Epithelial cell of prostate (primary cell): ENCODE results near the gene CD27.
A peak's percentile ranks its signal among the peaks of the same experiment; 100 is the strongest.

ENCODE experiments used
- DNase-seq: peaks from one replicate; pipeline ENCODE4 v3.0.0-alpha.2; 2011; ENCODE audit warnings: low read depth, low spot score
- H3K27ac ChIP-seq: fragments of 450-650 bp; 2 replicates; pipeline ENCODE4 v1.5.1; 2017; ENCODE audit warnings: mild to moderate bottlenecking

The CD27 gene

DNA sequence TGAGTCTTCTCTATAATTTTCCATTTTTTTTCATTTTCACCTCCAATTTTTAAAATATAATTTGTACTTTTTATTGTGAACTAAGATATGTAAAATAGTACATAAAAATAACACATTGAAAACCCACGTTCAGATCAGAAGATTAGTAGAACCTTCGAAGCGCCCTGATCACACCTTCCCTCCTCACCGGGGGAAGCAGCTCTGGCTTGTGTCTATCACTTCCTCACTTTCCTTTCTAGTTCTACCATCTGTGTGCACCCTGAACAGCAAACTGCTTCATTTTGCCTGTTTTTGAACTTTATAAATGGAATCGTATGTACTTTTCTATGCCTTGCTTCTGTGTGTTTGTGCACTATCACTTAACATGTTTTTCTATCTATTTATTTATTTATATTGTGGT, 11.8 kb upstream of the CD27 start:
- H3K27ac ChIP-seq: no peak overlapping the region
- no peak for DNase-seq

DNA sequence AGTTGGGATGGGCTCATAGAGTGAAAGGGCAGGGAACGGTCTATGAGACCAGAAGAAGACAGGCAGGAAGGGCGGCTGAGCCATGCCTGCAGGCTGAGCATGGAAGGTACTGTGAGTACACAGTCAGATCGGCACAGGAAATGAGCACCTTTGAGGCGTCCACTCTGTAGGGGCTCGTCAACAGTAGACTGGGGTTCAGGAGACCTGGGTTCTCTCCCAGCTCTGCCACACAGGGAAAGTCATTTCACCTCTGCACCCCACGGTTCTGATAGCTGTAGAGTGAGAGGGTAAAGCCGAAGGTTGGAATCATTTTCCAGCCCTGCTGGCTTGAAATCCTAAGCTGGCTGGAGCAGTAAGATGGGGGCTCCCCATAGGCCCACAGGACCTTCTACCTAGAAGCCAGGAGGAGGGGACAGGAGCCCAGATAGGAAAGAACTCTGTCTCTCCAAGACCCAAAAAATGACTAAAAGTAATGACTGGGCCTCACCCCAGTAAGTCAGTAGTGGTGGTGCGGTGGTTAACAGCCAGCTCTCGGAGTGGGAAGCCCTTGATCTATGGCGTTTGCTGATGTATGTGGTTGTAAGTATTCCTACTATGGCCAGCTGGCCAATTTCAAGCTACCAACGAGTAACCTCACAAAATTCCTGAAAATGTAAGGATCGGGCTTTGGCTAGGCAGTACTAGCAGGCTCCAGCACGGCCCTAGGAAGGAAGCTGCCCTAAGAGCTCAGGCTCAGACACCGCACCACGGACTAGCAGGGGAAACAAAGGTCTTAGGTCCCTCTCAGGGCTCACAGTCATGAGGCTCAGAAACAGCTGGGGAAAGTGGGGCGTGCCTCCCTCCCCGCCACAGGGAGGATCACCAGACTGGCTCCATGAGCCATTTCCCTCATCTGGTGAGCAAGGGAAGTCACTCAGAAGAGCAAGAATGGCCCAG, 10.3 kb upstream of the CD27 start:
- H3K27ac ChIP-seq: no peak overlapping the region
- DNase-seq: no peak

DNA sequence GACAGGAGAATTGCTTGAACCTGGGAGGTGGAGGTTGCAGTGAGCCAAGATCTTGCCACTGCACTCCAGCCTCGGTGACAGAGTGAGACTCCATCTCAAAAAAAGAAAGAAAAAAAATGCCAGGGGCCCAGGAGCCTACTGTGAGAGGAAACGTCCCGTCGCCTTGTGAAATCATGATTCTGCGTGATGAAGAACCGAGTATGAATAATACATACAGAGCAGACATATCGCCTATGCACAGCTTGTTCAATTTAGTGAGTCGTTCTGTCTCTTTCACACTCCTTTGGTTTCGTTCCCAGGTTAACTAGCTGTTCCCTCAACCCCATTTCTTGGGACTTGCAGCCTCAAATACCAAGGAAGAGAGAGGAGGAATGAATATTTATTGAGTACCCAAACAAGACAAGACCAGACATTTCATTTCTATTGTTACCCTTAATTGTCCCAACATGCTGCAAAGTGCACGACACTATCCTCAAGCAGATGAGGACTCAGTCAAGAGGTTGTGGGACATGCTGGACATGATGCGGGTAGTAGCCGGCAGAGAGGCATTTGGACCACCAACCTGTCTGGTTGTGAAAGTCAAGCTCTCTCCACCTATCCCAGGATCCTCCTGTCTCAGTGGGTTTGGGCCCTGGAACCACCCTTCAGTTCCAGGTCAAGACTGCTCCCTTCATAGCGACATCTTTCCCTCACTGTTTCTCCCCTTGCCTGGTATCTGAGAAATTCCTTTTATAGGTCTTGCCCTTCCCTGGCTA, 8.6 kb upstream of the CD27 start:
- no peak for DNase-seq
- no peak overlapping the region for H3K27ac ChIP-seq

DNA sequence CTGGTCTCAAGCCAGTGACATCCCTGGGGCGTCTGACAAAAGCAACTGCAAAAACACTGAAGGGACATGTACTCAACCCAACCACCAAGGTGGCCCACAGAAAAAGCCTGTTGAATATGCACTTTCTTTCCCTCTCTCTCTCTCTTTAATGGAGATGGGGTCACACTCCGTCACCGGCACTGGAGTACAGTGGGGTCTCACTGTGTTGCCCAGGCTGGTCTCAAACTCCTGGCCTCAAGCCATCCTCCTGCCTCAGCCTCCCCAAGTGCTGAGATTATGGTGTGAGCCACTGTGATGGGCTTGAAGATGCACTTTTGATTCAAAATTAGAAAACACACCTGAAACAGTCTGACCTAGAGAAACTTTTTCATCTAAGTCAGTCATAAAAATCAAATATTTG, 7.2 kb upstream of the CD27 start:
- DNase-seq: no peak
- no peak overlapping the region for H3K27ac ChIP-seq

DNA sequence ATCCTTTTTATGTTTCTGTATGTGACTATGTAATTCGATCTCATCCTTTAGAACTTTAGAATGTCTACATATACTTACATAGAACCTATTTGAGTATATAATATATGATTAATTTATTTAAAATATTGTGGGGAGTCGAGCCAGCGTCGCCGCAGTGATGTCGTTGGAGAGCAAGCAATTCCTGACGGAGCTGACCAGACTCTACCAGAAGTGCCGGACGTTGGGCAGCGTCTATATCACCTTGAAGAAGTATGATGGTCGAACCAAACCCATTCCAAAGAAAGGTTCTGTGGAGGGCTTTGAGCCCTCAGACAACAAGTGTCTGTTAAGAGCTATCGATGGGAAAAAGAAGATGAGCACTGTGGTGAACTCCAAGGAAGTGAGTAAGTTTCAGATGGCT, 6.4 kb upstream of the CD27 start:
- H3K27ac ChIP-seq: no peak overlapping the region
- DNase-seq: no peak

DNA sequence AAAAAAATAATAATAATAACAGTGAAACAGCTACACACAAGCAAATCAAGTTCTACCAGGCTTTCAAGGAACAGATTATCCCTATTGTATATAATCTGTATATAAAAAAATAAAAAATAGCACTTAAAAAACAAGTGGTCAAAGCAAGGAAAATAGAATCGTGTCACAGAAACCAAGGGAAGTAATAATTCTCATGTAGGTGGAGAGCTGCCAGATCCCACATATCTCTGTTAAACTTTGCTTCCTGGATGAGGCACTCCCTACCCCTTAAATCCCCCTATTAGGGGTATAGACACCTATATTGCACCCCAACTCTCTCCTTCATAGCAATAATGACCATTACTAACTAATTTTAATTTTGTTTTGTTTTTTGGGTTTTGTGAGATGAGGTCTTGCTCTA, 4.4 kb upstream of the CD27 start:
- H3K27ac ChIP-seq: no peak overlapping the region
- DNase-seq: no peak

DNA sequence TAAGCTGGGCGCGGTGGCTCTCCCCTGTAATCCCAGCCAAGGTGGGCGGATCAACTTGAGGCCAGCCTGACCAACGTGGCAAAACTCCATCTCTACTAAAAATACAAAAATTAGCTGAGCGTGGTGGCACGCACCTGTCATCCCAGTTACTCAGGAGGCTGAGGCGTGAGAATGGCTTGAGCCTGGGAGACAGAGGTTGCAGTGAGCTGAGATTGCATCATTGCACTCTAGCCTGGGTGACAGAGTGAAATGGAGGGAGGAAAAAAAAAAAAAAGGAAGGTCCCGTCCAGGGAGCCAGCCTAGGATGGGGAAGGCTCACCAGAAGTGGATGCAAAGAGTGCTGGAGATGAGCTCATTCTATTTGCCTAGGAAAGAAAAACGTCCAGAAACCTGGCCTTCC, 1.9 kb upstream of the CD27 start:
- DNase-seq: no peak
- no peak overlapping the region for H3K27ac ChIP-seq

DNA sequence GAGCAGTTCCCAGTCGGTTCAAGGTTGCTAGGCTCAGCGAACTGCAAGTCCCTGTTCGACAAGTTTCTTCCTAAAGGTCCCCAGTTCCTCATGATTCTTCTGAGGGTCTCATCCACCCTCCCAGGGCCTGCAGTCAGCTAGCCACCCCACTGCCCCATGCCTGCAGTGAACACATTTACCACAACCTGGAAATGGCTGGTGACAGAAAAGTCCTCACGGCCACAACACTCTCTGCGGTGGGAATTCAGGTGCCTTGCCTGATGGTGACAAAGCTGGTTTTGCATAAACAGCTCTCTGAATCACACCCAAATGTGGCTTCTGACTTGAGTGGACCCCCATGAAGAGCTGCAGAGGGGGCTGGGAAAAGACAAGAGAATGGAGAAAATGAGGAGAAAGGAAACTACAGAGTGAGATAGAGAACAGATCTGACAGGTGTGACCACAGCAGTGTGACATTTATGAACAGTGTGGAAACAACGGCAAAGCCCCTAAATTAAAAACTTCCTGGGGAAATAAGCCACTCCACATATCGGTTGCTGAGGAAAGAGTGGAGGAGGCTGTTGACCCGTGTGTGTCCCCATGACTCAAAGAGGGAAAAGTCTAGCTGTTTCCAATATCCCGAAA, 1.3 kb upstream of the CD27 start:
- no peak for DNase-seq
- no peak overlapping the region for H3K27ac ChIP-seq

DNA sequence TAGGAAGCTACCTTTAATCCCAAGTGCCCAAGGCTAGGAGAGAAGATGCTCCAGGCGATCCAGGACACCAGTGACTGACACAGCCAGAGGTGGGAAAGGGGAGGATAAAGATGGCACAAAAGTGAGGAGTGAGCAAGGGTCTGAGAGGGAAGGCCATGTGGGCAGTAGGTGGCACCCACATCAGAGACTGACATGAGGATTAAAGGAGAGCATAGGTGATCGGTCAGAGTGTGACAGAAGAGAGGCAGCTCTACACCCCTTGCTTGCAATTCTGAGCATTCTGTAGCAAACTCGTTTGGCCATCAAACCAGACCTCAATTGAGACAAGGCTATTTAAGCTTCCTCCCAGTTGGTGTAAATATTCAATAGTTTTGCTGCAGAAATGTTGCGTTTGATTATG, 724 bp upstream of the CD27 start:
- DNase-seq: no peak
- H3K27ac ChIP-seq: no peak overlapping the region

DNA sequence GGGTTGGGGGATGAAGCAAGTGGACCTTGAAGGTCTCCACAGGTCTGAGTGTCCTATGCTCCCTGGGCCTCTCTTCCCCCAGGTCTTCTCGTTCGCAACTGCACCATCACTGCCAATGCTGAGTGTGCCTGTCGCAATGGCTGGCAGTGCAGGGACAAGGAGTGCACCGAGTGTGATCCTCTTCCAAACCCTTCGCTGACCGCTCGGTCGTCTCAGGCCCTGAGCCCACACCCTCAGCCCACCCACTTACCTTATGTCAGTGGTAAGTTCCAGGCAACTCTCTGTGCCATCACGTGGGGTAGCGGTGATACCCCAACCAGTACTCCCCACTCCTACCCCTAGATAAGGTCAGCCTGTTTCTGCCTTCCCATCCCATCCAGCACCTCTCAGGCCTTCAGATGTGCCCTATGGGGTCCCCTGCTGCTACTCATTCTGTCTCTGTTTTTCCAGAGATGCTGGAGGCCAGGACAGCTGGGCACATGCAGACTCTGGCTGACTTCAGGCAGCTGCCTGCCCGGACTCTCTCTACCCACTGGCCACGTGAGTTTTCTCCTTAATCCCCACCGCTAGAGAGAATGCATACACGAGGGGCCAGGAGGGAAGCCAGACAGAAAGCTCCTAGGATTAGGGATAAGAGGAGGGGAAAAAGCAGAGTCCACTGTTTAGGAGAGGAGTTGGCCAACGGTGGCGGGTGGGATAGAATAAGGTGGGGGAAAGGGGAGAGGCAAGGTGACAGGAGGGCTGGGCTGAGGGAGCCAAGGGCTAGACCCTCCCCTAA, 5.5 kb downstream of the CD27 start:
- DNase-seq: no peak
- no peak overlapping the region for H3K27ac ChIP-seq

DNA sequence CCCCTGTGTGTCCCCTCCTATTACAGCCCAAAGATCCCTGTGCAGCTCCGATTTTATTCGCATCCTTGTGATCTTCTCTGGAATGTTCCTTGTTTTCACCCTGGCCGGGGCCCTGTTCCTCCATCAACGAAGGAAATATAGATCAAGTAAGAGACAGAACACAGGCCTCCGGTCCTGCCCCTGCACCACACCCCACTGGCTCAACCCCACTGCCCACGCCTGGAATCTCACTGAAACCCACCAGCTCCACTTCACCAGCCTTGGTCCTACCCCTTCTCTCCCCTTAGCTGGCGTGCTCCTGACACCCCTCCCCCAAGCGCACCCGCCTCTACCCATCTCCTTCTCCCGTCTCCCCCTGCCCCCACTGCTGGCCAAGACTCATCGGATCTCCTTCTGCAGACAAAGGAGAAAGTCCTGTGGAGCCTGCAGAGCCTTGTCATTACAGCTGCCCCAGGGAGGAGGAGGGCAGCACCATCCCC, 6.2 kb downstream of the CD27 start:
- no peak for DNase-seq
- H3K27ac ChIP-seq: peak overlapping the region; percentile 76

DNA sequence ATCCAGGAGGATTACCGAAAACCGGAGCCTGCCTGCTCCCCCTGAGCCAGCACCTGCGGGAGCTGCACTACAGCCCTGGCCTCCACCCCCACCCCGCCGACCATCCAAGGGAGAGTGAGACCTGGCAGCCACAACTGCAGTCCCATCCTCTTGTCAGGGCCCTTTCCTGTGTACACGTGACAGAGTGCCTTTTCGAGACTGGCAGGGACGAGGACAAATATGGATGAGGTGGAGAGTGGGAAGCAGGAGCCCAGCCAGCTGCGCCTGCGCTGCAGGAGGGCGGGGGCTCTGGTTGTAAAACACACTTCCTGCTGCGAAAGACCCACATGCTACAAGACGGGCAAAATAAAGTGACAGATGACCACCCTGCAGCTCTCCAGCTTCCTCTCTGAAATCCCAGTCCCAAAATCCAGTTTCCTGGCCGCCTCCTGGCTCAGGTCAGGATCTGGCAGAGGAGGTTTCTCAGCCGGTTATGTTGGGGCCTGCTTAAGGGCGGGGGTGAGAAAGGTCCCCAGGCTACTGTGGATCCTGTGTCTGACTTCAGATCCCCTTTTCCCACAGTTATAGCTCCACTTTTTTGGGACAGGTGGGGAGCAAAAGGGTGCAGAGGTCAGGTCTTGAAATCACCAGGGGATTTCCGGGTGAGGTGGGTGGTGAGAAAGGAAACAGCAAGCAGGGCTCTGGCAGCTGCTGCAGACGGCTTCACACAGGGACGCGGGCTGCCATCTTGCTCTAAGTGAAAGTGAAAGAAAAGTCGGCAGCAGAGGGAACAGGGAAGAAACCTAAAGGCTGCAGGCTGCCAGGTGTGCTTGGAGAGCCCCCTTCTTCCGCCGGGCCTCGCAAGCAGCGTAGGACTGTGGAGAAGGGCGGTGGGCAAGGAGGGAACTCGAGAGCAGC, 6.8 kb downstream of the CD27 start, which contains the start of gene TAPBPL:
TSS of gene TAPBPL (plus strand) at position 695 of the 897 bp plus-strand sequence. CDS start 207 bp downstream, outside the sequence.
- DNase-seq: no peak
- peak within 1 kb of the TSS; percentile 76 for H3K27ac ChIP-seq

DNA sequence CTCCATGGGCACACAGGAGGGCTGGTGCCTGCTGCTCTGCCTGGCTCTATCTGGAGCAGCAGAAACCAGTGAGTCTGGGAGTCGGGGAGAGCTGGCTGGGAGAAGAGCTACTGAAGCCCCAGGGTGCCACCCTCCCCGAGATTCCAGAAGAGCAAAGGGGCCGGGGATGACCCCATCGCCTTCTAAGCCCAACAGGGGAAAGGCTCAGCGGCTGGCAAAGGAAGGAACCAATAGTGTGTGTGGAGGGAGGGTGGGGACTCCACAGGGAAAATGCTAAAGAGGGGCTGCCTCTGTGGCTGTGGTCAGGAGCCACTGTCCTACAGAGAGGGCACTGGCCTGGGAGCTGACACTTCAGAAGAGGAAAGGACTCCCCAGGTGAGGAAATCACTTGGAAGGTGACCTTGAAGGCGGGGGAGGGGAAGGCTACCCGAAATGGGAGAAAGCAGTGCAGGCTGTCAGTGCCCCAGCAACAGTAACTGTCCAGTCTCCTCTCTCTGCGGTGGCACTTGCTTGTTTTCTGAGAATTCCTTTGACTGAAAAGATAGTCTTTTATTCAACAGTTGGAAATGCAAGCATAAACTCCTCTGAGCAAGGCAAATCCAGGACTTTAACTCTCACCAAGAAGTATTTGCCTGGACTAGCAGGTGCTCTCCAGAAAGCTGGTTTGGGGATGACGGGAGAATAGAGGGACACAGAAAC, 7.6 kb downstream of the CD27 start:
- DNase-seq: no peak
- peak overlapping the region; percentile 76 for H3K27ac ChIP-seq

DNA sequence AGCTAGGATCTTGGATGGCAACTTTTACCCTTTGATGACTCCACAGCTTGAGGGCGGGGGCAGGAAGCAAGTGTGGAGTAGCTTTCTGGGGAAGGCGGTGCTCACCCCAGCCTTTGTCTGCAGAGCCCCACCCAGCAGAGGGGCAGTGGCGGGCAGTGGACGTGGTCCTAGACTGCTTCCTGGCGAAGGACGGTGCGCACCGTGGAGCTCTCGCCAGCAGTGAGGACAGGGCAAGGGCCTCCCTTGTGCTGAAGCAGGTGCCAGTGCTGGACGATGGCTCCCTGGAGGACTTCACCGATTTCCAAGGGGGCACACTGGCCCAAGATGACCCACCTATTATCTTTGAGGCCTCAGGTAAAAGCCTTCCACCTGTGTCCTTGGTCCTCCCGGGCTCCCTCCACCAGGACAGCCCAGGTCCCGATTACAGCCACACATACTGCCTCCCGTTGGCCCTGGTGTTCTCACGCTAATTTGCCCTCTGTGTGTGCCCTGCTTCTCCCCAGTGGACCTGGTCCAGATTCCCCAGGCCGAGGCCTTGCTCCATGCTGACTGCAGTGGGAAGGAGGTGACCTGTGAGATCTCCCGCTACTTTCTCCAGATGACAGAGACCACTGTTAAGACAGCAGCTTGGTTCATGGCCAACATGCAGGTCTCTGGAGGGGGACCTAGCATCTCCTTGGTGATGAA, 8.3 kb downstream of the CD27 start:
- peak overlapping the region; percentile 76 for H3K27ac ChIP-seq
- DNase-seq: no peak

DNA sequence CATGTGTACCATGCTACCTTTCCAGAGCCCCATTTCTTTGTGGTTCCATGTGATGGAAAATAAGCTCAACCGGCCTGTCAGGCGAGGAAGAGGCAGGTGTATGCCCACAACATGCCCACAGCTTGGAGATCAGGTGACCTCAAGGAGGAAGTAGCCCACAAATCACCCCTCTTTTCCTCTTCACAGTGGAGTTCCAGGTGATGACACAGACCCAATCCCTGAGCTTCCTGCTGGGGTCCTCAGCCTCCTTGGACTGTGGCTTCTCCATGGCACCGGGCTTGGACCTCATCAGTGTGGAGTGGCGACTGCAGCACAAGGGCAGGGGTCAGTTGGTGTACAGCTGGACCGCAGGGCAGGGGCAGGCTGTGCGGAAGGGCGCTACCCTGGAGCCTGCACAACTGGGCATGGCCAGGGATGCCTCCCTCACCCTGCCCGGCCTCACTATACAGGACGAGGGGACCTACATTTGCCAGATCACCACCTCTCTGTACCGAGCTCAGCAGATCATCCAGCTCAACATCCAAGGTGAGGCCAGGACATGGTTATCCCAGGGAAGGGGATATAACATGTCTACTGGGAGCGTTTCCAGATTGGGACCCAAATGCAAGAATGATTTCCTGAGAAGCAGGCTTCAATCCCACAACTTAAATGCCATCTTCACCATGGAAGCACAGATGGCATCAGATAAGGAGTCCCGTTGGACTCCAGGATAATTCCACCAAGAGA, 12.6 kb downstream of the CD27 start:
- H3K27ac ChIP-seq: no peak overlapping the region
- no peak for DNase-seq

DNA sequence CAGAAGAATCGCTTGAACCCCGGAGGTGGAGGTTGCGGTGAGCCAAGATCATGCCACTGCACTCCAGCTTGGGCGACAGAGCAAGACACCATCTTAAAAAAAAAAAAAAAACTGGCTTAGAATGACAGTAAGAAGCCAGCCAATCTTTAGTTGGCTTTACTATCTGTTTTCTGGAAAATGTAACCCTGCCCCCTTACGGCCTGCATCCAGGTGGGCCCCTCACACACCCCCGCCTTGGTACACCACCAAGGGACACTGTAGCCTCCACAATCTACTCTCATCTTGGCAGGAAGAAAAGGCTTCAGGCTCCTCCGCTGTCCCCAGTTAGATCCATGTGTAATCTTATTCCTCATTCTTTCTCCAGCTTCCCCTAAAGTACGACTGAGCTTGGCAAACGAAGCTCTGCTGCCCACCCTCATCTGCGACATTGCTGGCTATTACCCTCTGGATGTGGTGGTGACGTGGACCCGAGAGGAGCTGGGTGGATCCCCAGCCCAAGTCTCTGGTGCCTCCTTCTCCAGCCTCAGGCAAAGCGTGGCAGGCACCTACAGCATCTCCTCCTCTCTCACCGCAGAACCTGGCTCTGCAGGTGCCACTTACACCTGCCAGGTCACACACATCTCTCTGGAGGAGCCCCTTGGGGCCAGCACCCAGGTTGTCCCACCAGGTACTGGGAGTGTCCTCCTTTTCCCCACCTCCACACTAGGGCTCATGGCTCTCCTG, 13.7 kb downstream of the CD27 start:
- no peak overlapping the region for H3K27ac ChIP-seq
- no peak for DNase-seq

DNA sequence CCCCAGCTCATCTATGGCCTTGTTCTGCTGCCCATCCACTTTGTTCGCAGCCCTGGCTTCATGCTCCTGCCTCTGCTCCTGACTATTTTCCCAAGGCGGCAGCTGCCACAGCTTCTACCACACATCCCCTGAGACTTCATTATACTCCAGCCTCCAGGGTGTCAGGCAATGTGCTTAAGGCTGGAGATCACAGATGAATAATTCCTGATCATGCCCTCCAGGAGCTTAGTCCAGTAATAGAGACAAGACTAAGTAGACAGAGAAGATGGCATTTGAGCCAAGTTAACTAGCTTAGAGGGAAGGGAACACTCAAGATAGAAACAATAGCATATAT, 14.2 kb downstream of the CD27 start:
- DNase-seq: no peak
- H3K27ac ChIP-seq: no peak overlapping the region
